Mucosa of descending colon (tissue), 3 donors: ENCODE results near the gene CDR2. TPM values are rescaled to one million over a fixed set of nuclear protein-coding genes. Genes with fewer than 3 reads are reported as not detected.

ENCODE experiments used
- ATAC-seq: fragments of 200-7000 bp; cut with Tn5 transposase; one replicate; pipeline ENCODE4 v1.9.1; 2020; ENCODE audit warnings: mild to moderate bottlenecking, moderate library complexity
- DNase-seq, 3 donors: peaks; one replicate each; pipeline ENCODE4 v3.0.0-alpha.2; 2020
- H3K36me3 ChIP-seq: fragments of 200-600 bp; one replicate; pipeline ENCODE4 v1.8.0; 2021; ENCODE audit warnings: low read depth, mild to moderate bottlenecking
- H3K4me1 ChIP-seq: fragments of 200-600 bp; one replicate; pipeline ENCODE4 v1.8.0; 2021; ENCODE audit warnings: low read depth, mild to moderate bottlenecking
- H3K4me3 ChIP-seq: fragments of 200-600 bp; one replicate; pipeline ENCODE4 v1.8.0; 2021; ENCODE audit warnings: mild to moderate bottlenecking
- H3K9me3 ChIP-seq: fragments of 200-600 bp; one replicate; pipeline ENCODE4 v1.8.0; 2021; ENCODE audit warnings: mild to moderate bottlenecking
- CTCF ChIP-seq: fragments of 200-600 bp; IDR thresholded peaks from one replicate; pipeline ENCODE4 v1.8.0; 2022; ENCODE audit warnings: antibody characterized with exemption, mild to moderate bottlenecking
- intact Hi-C, 2 donors: fragments of 100-400 bp; cut with DNase I in 1 of 2; cut with micrococcal nuclease in 1 of 2; formaldehyde crosslinking; loops; one replicate each; pipeline versions ENCODE4 v1.11.0 to v1.11.1; 2022; cut with DNase I, micrococcal nuclease
- total RNA-seq, 3 donors: library from RNA; stranded (reverse); fragmentation: NEBNext Ultra II Directional in 2 of 3; extraction: Animal tissue kit (Norgen Biotek cat#: 25700) in 2 of 3; gene quantifications; one replicate each; pipeline versions ENCODE4 v1.2.1 to v1.2.4, GENCODE V29; 2021 to 2023
- donor health status: DM: no; HTN: no; CAD: no; lungs with moderate emphysema.
- donor health status: DM: no; HTN: no; CAD: no.
- donor health status: DM: no; HTN: yes; CAD: no.

Gene CDR2
- total RNA-seq, 3 donors from 2014 or later: 23.8 to 30.4 (median 26.3) TPM

GRCh38 chr16:22326369-22326652 is 48.1 kb downstream of the CDR2 start:
- TF ChIP-seq CTCF: no peak
- H3K36me3 ChIP-seq: peaks cover 11% of the 10 kb centered on the region
- DNase-seq (no peak), ATAC-seq (no peak)
- intact Hi-C loops: no loop called here
- H3K4me1 ChIP-seq: peaks cover 2% of the 10 kb centered on the region
- no peak overlapping the region for H3K4me3 ChIP-seq
- no peaks in the 10 kb centered on the region for H3K9me3 ChIP-seq

DNA sequence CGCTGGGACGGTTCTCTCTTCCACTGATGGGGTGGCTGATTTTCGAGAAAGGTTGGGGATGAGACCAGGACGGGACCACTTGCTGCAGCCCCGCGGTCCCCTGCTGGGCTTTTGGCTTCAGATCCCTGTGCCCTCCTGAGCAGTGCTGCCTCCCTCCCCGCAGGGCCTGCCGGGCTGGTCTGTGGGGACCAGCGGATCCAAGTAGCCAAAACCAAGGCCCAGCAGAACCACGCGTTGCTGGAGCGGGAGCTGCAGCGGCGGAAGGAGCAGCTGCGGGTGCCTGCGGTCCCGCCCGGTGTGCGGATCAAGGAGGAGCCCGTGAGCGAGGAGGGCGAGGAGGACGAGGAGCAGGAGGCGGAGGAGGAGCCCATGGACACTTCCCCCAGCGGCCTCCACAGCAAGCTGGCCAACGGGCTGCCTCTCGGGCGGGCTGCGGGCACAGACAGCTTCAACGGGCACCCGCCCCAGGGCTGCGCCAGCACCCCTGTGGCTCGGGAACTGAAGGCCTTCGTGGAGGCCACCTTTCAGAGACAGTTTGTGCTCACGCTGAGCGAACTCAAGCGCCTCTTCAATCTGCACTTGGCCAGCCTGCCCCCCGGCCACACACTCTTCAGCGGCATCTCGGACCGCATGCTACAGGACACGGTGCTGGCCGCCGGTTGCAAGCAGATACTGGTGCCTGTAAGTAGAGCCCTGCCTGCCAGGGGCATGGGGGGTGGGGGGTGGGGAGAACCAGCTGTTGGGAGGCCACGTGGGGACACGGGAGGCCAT is 48.6 kb downstream of the CDR2 start:
- no peak for ATAC-seq

DNA sequence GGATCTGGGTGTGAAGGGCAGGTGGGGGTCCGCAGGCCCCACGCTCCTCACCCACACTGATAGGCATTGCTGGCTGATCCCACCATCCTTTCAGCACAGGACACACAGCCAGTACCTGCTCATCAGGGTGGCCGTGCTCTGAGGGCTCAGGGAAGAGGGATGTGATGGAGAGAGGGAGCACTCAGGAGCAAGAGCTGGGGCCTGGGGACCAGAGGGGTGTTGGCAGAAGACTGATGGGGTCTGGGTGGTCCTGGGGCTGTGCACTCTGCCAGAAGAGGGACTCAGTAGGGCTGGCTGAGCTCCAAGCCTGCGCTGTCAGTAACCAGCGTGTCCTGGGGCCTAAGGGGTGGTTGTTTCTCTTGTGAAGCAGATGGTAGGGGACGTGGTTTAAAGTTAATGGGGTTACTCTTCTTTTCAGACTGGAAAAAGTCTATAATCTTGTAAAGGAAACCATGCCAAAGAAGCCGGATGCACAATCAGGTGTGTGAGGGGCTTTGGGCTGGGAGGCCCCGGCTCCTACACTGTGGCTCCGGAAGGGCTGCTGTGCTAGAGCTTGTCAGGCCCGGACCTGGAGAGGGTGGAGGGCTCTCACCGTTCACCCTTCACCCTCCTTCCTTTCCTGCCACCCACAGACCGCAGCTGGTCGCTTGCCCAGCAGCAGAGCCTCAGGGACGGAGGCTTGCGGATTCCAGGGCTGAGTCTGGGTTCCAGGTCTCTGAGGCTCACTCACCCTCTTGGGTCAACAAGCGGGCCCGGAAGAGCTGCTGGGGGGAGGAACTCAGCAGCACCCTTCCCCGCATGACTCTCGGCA is 49.4 kb downstream of the CDR2 start:
- H3K36me3 ChIP-seq: peaks cover 11% of the 10 kb centered on the region

More for the DNA sequence above, 48.6 kb downstream of the CDR2 start:
- Histone ChIP-seq H3K36me3 (peaks cover 11% of the 10 kb centered on the region), H3K9me3 (no peaks in the 10 kb centered on the region), H3K4me3 (no peak overlapping the region), H3K4me1 (peaks cover 2% of the 10 kb centered on the region)
- no peak for TF ChIP-seq CTCF
- intact Hi-C loops: no loop called here
- DNase-seq: no peak

GRCh38 chr16:22323959-22324786 is 50.2 kb downstream of the CDR2 start:
- TF ChIP-seq CTCF: no peak
- Histone ChIP-seq H3K9me3 (no peaks in the 10 kb centered on the region), H3K4me1 (no peaks in the 10 kb centered on the region), H3K4me3 (no peak overlapping the region), H3K36me3 (peaks cover 11% of the 10 kb centered on the region)
- ATAC-seq (no peak), DNase-seq (no peak)
- intact Hi-C loops: no loop called here

More for the DNA sequence above, 49.4 kb downstream of the CDR2 start:
- ATAC-seq (no peak), DNase-seq (no peak)
- Histone ChIP-seq H3K4me3 (no peak overlapping the region), H3K9me3 (no peaks in the 10 kb centered on the region), H3K4me1 (peaks cover under 1% of the 10 kb centered on the region)
- no peak for TF ChIP-seq CTCF
- intact Hi-C loops: no loop called here

- no peaks in the 10 kb centered on the region for H3K9me3 ChIP-seq
- no peak for TF ChIP-seq CTCF
- peaks cover 8% of the 10 kb centered on the region for H3K36me3 ChIP-seq
- H3K4me3 ChIP-seq: no peak overlapping the region
- intact Hi-C loops: no loop called here
- ATAC-seq (no peak), DNase-seq (no peak)
- no peaks in the 10 kb centered on the region for H3K4me1 ChIP-seq
Observed at GRCh38 chr16:22323173-22323958, 51.1 kb downstream of the CDR2 start.
